RCC 7860 (cell line): ENCODE data around the gene CDH15.
A peak's percentile ranks its signal among the peaks of the same experiment; 100 is the strongest.
"Not testable (repeated sequence)": the region's sequence is repeated elsewhere in the genome, so short reads cannot be mapped to it uniquely, and the experiment has no call there.

ENCODE experiments used
- DNase-seq: peaks from one replicate; pipeline ENCODE4 v3.0.0-alpha.2; 2015; ENCODE audit warnings: low spot score
- FAIRE-seq: peaks from 2 replicates; lab custom pipeline; 2012; peaks lifted over from hg19 to GRCh38; lab: Jason Lieb, UNC

The CDH15 gene

DNA sequence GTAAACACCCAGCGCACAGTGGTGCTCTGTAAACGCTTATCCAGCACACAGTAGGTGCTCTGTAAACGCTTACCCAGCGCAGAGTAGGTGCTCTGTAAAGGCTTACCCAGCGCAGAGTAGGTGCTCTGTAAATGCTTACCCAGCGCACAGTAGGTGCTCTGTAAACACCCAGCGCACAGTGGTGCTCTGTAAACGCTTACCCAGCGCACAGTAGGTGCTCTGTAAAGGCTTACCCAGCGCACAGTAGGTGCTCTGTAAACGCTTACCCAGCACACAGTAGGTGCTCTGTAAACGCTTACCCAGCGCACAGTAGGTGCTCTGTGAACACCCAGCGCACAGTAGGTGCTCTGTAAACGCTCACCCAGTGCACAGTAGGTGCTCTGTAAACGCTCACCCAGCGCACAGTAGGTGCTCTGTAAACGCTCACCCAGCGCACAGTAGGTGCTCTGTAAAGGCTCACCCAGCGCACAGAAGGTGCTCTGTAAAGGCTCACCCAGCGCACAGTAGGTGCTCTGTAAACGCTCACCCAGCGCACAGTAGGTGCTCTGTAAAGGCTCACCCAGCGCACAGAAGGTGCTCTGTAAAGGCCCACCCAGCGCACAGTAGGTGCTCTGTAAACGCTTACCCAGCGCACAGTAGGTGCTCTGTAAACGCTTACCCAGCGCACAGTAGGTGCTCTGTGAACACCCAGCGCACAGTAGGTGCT is 14.5 kb downstream of the CDH15 start:
- FAIRE-seq, DNase-seq: not testable (repeated sequence)

DNA sequence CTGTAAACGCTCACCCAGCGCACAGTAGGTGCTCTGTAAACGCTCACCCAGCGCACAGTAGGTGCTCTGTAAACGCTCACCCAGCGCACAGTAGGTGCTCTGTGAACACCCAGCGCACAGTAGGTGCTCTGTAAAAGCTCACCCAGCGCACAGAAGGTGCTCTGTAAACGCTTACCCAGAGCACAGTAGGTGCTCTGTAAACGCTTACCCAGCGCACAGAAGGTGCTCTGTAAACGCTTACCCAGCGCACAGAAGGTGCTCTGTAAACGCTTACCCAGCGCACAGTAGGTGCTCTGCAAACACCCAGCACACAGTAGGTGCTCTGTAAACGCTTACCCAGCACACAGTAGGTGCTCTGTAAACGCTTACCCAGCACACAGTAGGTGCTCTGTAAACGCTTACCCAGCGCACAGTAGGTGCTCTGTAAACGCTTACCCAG is 15.1 kb downstream of the CDH15 start:
- FAIRE-seq, DNase-seq: not testable (repeated sequence)

DNA sequence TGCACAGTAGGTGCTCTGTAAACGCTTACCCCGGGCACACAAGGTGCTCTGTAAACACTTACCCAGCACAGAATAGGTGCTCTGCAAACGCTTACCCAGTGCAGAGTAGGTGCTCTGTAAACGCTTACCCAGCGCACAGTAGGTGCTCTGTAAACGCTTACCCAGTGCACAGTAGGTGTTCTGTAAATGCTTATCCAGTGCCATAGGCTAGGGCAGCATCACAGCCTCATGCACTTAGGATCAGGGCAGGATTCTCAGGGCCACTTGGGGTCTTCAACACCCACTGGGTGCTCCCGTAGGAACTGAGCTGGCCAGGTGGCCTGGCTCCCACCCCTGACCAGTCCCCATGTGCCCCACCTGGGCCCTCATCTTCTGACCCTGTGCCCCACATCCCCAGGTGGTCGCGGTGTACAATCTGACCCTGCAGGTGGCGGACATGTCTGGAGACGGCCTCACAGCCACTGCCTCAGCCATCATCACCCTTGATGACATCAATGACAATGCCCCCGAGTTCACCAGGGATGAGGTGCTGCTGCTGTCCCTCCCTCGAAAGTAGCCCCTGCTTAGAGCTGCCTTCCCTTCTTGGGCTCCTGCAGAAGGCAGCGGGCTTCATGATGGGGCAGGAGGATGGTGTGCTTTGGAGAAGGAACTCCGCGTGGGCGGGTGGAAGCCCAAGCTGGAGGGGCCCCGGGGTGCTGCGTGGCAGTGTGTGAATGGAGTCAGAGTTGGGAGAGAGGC is 15.7 kb downstream of the CDH15 start:
- peak; percentile 9 for DNase-seq
- no peak for FAIRE-seq

DNA sequence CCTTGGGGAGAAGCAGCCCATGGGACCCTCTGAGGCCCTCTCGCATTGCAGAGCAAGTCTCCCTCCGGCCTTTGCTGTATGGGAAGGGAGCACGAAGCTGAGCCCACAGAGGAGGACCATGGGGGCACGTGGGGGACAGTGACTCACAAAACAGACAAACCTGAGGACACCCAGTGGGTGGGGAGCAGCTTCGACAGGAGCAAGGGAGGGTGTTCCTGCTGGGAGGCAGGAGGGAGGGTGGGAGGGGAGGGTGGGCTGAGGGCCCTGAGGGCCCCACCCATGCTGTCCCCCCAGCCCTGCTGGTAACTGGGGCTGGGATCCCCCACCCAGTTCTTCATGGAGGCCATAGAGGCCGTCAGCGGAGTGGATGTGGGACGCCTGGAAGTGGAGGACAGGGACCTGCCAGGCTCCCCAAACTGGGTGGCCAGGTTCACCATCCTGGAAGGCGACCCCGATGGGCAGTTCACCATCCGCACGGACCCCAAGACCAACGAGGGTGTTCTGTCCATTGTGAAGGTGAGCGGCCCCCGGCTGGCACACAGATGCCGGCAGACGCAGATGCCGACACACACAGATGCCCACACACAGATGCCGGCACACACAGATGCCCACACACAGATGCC is 16.3 kb downstream of the CDH15 start:
- FAIRE-seq (no peak), DNase-seq (no peak)

DNA sequence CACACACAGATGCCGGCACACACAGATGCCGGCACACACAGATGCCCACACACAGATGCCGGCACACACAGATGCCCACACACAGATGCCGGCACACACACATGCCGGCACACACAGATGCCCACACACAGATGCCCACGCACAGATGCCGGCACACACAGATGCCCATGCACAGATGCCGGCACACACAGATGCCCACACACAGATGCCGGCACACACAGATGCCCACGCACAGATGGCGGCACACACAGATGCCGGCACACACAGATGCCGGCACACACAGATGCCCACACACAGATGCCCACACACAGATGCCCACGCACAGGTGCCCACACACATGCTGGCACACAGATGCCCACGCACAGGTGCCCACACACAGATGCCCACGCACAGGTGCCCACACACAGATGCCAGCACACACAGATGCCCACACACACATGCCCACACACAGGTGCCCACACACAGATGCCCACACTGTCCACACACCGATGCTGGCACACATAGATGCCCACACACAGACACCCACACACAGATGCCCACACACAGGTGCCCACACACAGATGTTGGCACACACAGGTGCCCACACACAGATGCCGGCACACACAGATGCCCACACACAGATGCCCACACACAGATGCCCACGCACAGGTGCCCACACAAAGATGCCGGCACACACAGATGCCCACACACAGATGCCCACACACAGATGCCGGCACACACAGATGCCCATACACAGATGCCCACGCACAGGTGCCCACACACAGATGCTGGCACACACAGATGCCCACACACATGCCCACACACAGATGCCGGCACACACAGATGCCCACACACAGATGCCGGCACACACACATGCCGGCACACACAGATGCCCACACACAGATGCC is 17.2 kb downstream of the CDH15 start:
- FAIRE-seq = not testable (repeated sequence)

DNA sequence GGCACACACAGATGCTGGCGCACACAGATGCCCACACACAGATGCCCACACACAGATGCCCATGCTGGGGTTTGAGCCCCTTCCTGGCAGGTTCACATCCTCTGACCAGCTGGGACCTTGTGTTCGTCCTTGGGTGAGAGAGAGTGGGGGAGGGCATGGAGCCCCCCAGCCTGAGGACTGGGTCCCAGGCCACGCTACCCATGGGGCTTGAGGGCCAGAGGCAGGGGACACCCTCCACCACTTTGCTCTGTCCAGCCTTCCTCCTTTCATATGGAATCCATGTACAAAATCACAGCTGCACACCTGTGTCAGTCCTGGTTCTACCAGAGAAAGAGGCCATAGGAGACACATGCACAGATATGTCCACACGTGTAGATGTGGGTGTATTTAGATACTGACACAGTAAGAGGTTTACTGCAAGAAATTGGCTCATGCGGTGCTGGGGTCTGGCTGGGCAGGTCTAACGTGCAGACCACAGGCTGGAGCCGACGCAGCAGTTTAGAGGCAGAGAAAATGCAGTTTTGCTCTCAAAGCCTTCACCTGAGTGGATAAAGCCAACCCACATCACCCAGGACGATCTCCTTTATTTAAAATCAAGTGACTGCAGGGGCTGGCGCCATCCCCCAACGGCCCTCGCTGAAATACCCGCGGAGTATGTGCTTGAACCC is 17.9 kb downstream of the CDH15 start:
- DNase-seq (no peak), FAIRE-seq (no peak)

More for the DNA sequence above, 17.2 kb downstream of the CDH15 start:
- not testable (repeated sequence) for DNase-seq

DNA sequence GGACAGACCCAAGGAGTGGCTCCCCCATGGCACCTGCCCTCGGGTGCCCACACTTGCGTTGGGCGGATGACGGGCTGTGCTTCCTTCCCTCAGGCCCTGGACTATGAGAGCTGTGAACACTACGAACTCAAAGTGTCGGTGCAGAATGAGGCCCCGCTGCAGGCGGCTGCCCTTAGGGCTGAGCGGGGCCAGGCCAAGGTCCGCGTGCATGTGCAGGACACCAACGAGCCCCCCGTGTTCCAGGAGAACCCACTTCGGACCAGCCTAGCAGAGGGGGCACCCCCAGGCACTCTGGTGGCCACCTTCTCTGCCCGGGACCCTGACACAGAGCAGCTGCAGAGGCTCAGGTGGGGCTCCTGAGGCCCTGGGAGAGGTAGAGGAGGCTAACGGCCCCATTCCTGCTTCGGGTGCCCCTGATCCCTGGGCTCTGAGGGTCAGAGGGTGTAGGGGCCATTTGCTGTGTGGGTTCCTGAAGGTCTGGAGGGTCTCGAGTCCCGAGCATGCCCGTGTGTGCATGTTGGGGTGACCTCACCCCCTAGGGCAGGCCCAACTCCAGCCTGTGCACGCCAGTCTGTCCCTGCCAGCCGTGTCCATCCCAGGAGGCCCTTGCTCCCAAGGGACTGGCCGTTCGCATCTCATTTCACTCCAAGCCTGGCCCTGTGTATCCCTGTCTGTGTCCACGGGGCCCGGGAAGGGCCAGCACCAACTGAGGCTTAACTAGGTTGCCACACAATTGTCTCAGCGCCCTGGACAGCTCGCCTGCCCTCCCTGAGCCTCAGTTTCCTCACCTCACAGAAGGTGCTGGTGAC is 18.8 kb downstream of the CDH15 start:
- no peak for FAIRE-seq
- DNase-seq = no peak

DNA sequence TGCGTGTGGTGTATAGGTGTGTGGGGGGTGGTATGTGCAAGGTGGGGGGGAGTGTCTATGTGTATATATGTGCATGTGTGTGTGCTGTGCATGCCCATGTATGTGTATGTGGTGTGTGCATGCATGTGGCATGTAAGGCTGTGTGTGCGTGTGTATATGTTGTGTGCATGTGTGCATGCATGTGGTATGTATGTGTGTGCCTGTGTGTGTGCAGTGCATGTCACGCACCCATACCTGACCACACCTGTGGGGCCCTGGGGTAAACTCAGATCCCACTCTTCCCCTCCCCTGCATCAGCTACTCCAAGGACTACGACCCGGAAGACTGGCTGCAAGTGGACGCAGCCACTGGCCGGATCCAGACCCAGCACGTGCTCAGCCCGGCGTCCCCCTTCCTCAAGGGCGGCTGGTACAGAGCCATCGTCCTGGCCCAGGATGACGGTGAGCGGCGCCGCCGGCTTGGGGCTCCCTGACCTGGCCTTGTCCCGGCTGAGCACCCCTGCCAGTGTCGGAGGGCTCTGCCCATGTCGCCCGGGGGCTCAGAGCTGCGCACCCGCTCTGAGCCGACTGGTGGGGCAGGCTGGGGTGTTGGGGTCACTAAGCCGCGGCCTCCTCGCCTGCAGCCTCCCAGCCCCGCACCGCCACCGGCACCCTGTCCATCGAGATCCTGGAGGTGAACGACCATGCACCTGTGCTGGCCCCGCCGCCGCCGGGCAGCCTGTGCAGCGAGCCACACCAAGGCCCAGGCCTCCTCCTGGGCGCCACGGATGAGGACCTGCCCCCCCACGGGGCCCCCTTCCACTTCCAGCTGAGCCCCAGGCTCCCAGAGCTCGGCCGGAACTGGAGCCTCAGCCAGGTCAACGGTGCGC is 19.7 kb downstream of the CDH15 start:
- no peak for FAIRE-seq
- no peak for DNase-seq

DNA sequence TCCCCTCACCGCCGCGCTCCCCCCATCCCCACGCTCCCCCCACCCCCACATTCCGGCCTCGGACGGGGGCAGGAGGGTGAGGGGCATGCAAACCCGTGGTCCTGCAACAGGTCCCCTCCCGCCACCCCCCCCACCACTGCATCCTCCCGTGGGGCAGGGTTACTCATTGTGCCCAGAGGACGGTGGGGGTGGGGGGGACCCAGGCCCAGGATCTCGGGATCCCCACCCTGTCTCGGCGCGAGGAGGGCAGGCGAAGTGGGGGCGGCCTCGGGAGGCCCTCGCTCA is 20.3 kb downstream of the CDH15 start:
- FAIRE-seq (no peak), DNase-seq (no peak)

DNA sequence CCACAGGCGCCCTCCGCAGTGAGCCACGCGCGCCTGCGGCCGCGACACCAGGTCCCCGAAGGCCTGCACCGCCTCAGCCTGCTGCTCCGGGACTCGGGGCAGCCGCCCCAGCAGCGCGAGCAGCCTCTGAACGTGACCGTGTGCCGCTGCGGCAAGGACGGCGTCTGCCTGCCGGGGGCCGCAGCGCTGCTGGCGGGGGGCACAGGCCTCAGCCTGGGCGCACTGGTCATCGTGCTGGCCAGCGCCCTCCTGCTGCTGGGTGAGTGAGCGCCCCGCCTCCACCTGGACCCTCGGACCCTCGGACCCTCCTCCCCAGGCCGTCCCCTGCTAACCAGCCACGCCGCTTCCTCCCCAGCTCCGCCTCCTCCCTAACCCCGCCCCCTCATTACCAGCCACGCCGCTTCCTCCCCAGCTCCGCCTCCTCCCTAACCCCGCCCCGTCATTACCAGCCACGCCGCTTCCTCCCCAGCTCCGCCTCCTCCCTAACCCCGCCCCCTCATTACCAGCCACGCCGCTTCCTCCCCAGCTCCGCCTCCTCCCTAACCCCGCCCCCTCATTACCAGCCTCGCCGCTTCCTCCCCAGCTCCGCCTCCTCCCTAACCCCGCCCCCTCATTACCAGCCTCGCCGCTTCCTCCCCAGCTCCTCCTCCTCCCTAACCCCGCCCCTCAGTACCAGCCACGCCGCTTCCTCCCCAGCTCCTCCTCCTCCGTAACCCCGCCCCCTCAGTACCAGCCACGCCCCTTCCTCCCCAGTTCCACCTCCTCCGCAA is 20.8 kb downstream of the CDH15 start:
- peak; percentile 10 for DNase-seq
- peak; percentile 8 for FAIRE-seq

DNA sequence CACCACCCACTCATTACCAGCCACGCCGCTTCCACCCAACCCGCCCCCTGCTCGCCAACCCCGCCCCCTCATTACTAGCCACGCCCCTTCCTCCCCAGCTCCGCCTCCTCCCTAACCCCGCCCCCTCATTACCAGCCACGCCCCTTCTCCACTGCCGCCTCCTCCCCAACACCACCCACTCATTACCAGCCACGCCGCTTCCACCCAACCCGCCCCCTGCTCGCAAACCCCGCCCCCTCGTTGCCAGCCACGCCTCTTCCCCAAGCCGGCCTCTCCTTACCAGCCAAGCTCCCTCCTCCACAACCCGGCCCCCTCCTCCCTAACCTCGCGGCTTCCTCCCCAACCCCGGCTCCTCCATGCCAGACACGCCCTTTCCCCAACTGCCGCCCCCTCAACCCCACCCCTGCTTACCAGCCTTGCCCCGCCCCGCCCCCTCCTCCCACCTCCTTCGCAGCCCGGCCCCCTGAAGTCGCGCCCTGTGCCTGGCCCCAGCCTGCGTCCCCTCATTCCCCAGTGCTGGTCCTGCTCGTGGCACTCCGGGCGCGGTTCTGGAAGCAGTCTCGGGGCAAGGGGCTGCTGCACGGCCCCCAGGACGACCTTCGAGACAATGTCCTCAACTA is 21.5 kb downstream of the CDH15 start:
- FAIRE-seq (no peak), DNase-seq (no peak)

DNA sequence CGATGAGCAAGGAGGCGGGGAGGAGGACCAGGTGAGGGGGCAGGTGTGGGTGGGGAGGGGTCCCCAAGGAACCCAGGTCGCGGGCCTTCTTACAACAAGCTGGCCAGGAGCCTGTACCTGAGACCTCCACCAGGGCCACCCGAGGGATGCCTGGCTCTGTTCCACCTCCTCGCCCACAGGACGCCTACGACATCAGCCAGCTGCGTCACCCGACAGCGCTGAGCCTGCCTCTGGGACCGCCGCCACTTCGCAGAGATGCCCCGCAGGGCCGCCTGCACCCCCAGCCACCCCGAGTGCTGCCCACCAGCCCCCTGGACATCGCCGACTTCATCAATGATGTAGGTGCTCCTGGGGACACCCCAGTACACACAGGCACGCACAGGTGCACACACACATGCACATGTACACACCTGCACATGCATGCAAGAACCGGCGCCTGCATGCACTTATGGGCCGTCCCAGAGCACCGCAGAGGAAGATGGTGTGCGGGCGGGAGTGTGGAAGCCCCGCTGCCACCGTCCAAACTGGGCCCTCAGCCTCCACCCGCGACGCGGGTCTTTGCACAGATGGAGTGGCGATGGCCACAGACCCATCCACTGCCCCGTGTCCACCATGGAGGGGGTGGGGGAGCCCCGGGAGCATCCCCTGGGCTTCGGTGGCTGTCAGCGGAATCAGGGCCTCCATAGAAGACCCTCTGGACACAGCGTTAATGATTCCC is 22.2 kb downstream of the CDH15 start:
- FAIRE-seq = no peak
- no peak for DNase-seq

DNA sequence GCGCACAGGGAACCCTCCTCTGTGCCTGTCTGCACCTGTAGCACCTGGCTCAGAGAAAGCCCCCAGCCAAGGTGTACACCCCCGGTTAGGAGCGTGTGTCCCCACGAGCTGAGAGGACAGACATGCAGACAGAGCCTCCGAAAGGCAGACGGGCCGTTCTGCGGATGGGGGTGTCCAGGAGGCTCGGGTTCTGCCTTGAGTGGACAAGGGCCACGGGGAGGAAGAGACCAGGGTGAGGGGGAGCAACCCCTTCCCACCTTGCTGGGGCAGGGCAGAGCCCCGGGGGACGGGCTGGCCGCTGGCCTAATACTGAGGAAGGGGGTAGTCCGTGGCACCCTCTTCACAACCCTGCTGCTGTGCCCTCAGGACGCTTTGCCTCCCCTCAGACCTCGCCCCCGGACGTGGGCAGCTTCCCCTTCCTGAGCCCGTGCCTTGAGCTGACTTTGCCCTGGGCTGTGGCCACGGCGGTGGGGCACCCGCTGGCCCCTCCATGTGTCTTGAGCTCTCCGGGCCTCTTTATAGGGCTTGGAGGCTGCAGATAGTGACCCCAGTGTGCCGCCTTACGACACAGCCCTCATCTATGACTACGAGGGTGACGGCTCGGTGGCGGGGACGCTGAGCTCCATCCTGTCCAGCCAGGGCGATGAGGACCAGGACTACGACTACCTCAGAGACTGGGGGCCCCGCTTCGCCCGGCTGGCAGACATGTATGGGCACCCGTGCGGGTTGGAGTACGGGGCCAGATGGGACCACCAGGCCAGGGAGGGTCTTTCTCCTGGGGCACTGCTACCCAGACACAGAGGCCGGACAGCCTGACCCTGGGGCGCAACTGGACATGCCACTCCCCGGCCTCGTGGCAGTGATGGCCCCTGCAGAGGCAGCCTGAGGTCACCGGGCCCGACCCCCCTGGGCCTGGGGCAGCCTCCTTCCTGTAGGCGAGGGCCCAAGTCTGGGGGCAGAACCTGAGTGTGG is 23.1 kb downstream of the CDH15 start:
- no peak for DNase-seq
- no peak for FAIRE-seq

DNA sequence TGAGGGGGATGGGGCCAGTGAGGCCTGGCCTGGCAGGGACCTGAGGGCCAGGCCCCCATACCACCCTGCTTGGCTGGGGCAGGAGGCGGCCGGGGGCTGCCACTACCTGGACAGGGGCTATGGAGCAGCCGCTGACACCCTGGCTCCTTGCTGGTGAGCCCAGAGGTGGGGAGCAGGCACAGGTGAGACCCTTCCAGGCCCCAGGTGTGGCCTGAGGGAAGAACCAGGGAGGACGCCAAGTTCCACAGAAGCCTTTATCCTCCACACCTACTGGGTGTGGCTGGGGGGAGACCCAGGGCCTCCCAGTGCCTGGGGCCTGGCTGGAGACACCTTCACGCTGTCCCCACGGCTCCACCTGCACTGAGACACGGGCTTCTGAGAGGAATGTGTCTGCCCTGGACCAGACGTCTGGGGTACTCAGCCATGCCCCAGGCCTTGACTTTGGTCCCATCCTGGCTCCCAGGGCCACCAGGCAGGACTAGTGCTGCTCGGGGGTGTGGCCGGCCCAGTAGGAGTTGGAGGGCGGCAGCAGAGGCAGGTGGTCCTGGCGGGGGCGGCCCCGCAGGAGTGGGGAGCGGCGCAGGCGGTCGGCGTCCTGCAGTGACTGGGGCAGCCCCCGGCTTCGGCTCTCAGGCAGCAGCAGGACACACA is 24.1 kb downstream of the CDH15 start:
- DNase-seq (no peak), FAIRE-seq (no peak)

DNA sequence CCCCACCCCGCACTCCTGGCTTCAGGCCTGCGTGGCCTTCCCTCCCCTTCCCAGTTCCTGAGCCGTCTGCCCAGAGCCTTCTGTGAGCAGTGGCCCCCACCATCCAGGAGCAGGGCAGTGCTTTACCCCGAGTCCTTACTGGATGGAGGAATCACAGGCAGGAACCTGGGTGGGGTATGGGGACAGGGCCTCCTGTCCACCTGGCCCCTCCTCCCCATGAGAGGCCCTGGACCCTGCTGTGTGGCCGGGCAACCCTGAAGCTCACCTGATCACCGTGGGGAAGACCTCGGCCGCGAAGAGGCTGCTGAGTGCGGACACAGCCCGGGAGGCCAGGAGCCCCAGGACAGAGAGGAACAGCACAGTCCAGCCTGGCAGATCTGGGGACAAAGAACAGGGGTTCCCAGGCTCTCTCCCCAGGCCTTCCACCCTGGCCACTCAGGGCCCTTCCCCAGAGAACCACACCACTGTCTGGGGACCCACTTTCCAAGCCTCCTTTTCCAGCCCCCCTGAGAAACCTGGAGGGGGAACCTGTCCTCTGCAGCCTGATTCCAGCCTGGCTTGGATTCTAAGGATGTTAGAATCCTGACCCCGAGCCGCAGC is 25.6 kb downstream of the CDH15 start:
- DNase-seq = no peak
- no peak for FAIRE-seq
